ENCODE data around the gene ABTB1.

ABTB1 gene

GRCh38 chr3:127673191-127674100, 694 bp downstream of the ABTB1 start (continued):
- TF ChIP-seq ZNF549 (tag by site-specific recombination; IDR thresholded peaks at IDR 0.05) (no peak), GLI4 (tag by site-specific recombination; IDR thresholded peaks at IDR 0.05) (no peak), ZNF791 (tag by site-specific recombination; IDR thresholded peaks at IDR 0.05) (no peak), ZNF211 (tag by site-specific recombination; IDR thresholded peaks at IDR 0.05; ENCODE audit: low read depth) (no peak), ZNF548 (tag by site-specific recombination; IDR thresholded peaks at IDR 0.05) (no peak), GLIS1 (tag by site-specific recombination; IDR thresholded peaks at IDR 0.05) (peak; percentile 97), ZNF423 (tag by site-specific recombination; IDR thresholded peaks at IDR 0.05) (peak; percentile 70; the same call in 1 of the 2 replicates), ZNF658 (tag by site-specific recombination; IDR thresholded peaks at IDR 0.05) (no peak), MYNN (tag by site-specific recombination; IDR thresholded peaks at IDR 0.05; ENCODE audit: borderline replicate concordance) (no peak), ZNF488 (tag by site-specific recombination; IDR thresholded peaks at IDR 0.05) (no peak), ZBTB8A (tag by site-specific recombination; IDR thresholded peaks at IDR 0.05) (peak; percentile 87), MZF1 (tag by site-specific recombination; IDR thresholded peaks at IDR 0.05; ENCODE audit: borderline replicate concordance) (no peak), SP2 (tag by site-specific recombination; IDR thresholded peaks at IDR 0.05) (peak; percentile 47), ZBTB48 (tag by site-specific recombination; IDR thresholded peaks at IDR 0.05) (peak; percentile 62), KLF9 (tag by site-specific recombination; IDR thresholded peaks at IDR 0.05; ENCODE audit: low read depth) (0 out of 2 replicates have a peak, but pooled peaks have one; percentile 8), ZNF529 (tag by site-specific recombination; IDR thresholded peaks at IDR 0.05; ENCODE audit: insufficient replicate concordance) (no peak), GFI1B (tag by site-specific recombination; IDR thresholded peaks at IDR 0.05) (no peak), ZNF623 (tag by site-specific recombination; IDR thresholded peaks at IDR 0.05) (no peak), ZSCAN23 (tag by site-specific recombination; IDR thresholded peaks at IDR 0.05) (no peak), SCRT1 (tag by site-specific recombination; IDR thresholded peaks at IDR 0.05; ENCODE audit: borderline replicate concordance) (no peak), ZNF664 (tag by site-specific recombination; IDR thresholded peaks at IDR 0.05) (no peak), WT1 (tag by site-specific recombination; IDR thresholded peaks at IDR 0.05) (peak; percentile 83), ZNF518A (tag by site-specific recombination; conservative IDR thresholded peaks at IDR 0.05; ENCODE audit: low read depth) (no peak), ZNF843 (tag by site-specific recombination; IDR thresholded peaks at IDR 0.05) (no peak), ZNF449 (tag by site-specific recombination; IDR thresholded peaks at IDR 0.05) (no peak), ZNF202 (tag by site-specific recombination; IDR thresholded peaks at IDR 0.05; ENCODE audit: borderline replicate concordance) (no peak), SALL2 (tag by site-specific recombination; IDR thresholded peaks at IDR 0.05; ENCODE audit: borderline replicate concordance) (no peak)
- TF ChIP-seq, protein P1, sequence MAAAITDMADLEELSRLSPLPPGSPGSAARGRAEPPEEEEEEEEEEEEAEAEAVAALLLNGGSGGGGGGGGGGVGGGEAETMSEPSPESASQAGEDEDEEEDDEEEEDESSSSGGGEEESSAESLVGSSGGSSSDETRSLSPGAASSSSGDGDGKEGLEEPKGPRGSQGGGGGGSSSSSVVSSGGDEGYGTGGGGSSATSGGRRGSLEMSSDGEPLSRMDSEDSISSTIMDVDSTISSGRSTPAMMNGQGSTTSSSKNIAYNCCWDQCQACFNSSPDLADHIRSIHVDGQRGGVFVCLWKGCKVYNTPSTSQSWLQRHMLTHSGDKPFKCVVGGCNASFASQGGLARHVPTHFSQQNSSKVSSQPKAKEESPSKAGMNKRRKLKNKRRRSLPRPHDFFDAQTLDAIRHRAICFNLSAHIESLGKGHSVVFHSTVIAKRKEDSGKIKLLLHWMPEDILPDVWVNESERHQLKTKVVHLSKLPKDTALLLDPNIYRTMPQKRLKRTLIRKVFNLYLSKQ (tag by site-specific recombination; IDR thresholded peaks at IDR 0.05; ENCODE audit: borderline replicate concordance) = no peak
- TF ChIP-seq, protein P2, sequence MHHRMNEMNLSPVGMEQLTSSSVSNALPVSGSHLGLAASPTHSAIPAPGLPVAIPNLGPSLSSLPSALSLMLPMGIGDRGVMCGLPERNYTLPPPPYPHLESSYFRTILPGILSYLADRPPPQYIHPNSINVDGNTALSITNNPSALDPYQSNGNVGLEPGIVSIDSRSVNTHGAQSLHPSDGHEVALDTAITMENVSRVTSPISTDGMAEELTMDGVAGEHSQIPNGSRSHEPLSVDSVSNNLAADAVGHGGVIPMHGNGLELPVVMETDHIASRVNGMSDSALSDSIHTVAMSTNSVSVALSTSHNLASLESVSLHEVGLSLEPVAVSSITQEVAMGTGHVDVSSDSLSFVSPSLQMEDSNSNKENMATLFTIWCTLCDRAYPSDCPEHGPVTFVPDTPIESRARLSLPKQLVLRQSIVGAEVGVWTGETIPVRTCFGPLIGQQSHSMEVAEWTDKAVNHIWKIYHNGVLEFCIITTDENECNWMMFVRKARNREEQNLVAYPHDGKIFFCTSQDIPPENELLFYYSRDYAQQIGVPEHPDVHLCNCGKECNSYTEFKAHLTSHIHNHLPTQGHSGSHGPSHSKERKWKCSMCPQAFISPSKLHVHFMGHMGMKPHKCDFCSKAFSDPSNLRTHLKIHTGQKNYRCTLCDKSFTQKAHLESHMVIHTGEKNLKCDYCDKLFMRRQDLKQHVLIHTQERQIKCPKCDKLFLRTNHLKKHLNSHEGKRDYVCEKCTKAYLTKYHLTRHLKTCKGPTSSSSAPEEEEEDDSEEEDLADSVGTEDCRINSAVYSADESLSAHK (tag by site-specific recombination; IDR thresholded peaks at IDR 0.05) = no peak

Measured in HEK293 (cell line).